ENCODE data around the gene GPR84. TPM values are rescaled to one million over a fixed set of nuclear protein-coding genes. Genes with fewer than 3 reads are reported as not detected.

The GPR84 gene
- total and polyA plus RNA-seq, 9 of the 15 experiments (the other 6 are each of a cell fraction or from before 2014, with no cell fraction given), result 0.07 to 0.18 (median 0.11) TPM; not detected in 5

GRCh38 chr12:54390176-54390667 is 25.9 kb upstream of the GPR84 start (continued):
- no peak for TF ChIP-seq MBD1 (CRISPR knock-in tag; IDR thresholded peaks at IDR 0.05)
- no peak for TF ChIP-seq THAP7 (CRISPR knock-in tag; IDR thresholded peaks at IDR 0.05)
- no peak for TF ChIP-seq E2F1 (CRISPR knock-in tag; IDR thresholded peaks at IDR 0.05)
- TF ChIP-seq ARID4B (CRISPR knock-in tag; IDR thresholded peaks at IDR 0.05), result 0 out of 2 replicates have a peak, but pooled peaks have one; percentile 30
- TF ChIP-seq ZNF764 (CRISPR knock-in tag; IDR thresholded peaks at IDR 0.05; ENCODE audit: low read depth), result no peak
- TF ChIP-seq ELK1 (CRISPR knock-in tag; IDR thresholded peaks at IDR 0.05), result no peak
- no peak for TF ChIP-seq TBP (optimal IDR thresholded peaks at IDR 0.05; ENCODE audit: low read depth, low read length)
- TF ChIP-seq NR3C1 (CRISPR knock-in tag; IDR thresholded peaks at IDR 0.05), result no peak
- peak; percentile 59 for TF ChIP-seq CTBP1 (IDR thresholded peaks at IDR 0.05; ENCODE audit: borderline replicate concordance)
- TF ChIP-seq IRF9 (tag; IDR thresholded peaks at IDR 0.05), result no peak
- TF ChIP-seq KDM1A (IDR thresholded peaks at IDR 0.05), result 0 out of 4 replicates have a peak, but pooled peaks of 1 of the 2 experiments have one; percentile 8

All from K562 (cell line).